ENCODE measurements around the gene GAREM2. TPM values are rescaled to one million over a fixed set of nuclear protein-coding genes. Genes with fewer than 3 reads are reported as not detected.
A peak's percentile ranks its signal among the peaks of the same experiment; 100 is the strongest.

Gene GAREM2
- total and polyA plus RNA-seq, 2 donors from 2014 or later = 1.2 to 3.2 TPM

DNA sequence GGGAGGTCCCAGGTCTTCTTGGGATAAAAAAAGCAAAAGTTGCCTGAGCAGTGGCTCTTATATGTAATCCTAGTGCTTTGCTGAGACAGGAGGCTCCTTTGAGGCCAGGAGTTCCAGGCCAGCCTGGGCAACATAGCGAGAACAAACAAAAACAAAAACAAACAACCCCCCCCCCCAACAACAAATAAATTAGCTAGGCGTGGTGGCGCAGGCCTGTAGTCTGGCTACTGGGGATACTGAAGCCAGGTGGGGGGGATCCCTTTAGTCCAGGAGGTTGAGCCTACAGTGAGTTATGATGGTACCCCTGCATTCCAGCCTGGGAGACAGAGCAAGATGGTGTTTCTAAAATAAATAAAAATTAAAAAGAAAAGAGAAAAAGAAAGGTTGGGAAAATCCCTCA is 5.4 kb downstream of the GAREM2 start:
- no peak overlapping the region for H3K9ac ChIP-seq (ENCODE audit: low read length in 3 of 3)
- no peaks in the 10 kb centered on the region for H3K36me3 ChIP-seq (ENCODE audit: control insufficient read depth in 2 of 3, insufficient read depth in 3 of 3, low read length in 3 of 3)
- no peak overlapping the region for H3K27ac ChIP-seq (ENCODE audit: low read depth in 2 of 2, low read length in 2 of 2)
- DNase-seq (no peak), FAIRE-seq (no peak)
- intact Hi-C loops (cut with DNase I) = no loop called here
- H3K9me3 ChIP-seq (ENCODE audit: control insufficient read depth in 2 of 3, insufficient read depth in 1 of 3, low read length in 3 of 3) = no peaks in the 10 kb centered on the region
- TF ChIP-seq, protein P1, sequence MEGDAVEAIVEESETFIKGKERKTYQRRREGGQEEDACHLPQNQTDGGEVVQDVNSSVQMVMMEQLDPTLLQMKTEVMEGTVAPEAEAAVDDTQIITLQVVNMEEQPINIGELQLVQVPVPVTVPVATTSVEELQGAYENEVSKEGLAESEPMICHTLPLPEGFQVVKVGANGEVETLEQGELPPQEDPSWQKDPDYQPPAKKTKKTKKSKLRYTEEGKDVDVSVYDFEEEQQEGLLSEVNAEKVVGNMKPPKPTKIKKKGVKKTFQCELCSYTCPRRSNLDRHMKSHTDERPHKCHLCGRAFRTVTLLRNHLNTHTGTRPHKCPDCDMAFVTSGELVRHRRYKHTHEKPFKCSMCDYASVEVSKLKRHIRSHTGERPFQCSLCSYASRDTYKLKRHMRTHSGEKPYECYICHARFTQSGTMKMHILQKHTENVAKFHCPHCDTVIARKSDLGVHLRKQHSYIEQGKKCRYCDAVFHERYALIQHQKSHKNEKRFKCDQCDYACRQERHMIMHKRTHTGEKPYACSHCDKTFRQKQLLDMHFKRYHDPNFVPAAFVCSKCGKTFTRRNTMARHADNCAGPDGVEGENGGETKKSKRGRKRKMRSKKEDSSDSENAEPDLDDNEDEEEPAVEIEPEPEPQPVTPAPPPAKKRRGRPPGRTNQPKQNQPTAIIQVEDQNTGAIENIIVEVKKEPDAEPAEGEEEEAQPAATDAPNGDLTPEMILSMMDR (IDR thresholded peaks at IDR 0.05; ENCODE audit: borderline replicate concordance, extremely low read depth, insufficient read depth) = no peak
- no peak overlapping the region for H3K4me3 ChIP-seq (ENCODE audit: low read length in 3 of 3)
- H3K4me1 ChIP-seq (ENCODE audit: control insufficient read depth in 2 of 3, insufficient read depth in 2 of 3, low read depth in 1 of 3, low read length in 3 of 3) = peaks cover 0 to 4% (median 0%) of the 10 kb centered on the region in 3 donors
- peaks cover 3% of the 10 kb centered on the region for H3K27me3 ChIP-seq (ENCODE audit: control insufficient read depth, insufficient read depth, low read length)

DNA sequence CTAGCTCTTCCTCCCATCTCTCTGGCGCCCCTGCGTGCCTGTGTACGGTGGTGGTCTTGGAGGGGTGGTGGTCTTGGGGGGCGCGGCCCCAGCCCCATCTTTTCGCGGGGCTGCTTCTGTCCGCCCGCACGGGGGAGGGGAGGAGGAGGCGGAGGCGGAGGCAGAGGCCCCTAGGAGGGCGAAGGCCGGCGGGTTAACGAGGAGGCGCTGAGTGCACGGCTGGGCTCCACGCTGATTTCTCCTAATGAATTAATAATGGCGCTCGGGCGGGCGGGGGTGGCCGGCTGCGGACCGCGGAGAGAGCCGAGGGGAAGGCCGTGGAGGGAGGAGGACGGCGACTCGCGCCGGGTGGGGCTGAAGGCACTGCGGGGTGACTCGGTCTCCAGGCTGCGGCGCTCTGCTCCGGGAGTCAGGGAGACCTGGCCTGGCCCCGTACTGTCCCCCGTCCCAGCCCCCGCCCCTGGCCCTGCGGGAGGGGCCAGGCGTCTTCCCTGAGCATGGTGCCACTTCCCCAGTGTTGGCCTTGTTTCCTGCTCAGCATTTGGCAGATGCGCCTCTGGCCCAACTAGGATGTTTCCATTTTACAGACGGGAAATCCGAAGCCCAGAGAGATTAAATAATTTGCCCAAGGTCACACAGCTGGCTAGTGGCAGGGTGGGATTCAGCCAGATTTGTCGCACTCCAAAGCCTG is 6.0 kb downstream of the GAREM2 start:
- Histone ChIP-seq H3K9ac (ENCODE audit: low read length in 3 of 3) (no peak overlapping the region), H3K36me3 (ENCODE audit: control insufficient read depth in 2 of 3, insufficient read depth in 3 of 3, low read length in 3 of 3) (no peaks in the 10 kb centered on the region), H3K27me3 (ENCODE audit: control insufficient read depth, insufficient read depth, low read length) (peaks cover 3% of the 10 kb centered on the region), H3K27ac (ENCODE audit: low read depth in 2 of 2, low read length in 2 of 2) (no peak overlapping the region), H3K4me3 (ENCODE audit: low read length in 3 of 3) (peak overlapping the region; percentile 20 to 46 (median 39)), H3K9me3 (ENCODE audit: control insufficient read depth in 2 of 3, insufficient read depth in 1 of 3, low read length in 3 of 3) (no peaks in the 10 kb centered on the region), H3K4me1 (ENCODE audit: control insufficient read depth in 2 of 3, insufficient read depth in 2 of 3, low read depth in 1 of 3, low read length in 3 of 3) (peaks cover 0 to 4% (median 0%) of the 10 kb centered on the region in 3 donors)
- TF ChIP-seq, protein P1 (IDR thresholded peaks at IDR 0.05; ENCODE audit: borderline replicate concordance, extremely low read depth, insufficient read depth) = no peak
- FAIRE-seq (no peak), DNase-seq (peak in 4 of 5 donors; percentile 57 to 85 (median 80))
- intact Hi-C loops (cut with DNase I) = no loop called here

DNA sequence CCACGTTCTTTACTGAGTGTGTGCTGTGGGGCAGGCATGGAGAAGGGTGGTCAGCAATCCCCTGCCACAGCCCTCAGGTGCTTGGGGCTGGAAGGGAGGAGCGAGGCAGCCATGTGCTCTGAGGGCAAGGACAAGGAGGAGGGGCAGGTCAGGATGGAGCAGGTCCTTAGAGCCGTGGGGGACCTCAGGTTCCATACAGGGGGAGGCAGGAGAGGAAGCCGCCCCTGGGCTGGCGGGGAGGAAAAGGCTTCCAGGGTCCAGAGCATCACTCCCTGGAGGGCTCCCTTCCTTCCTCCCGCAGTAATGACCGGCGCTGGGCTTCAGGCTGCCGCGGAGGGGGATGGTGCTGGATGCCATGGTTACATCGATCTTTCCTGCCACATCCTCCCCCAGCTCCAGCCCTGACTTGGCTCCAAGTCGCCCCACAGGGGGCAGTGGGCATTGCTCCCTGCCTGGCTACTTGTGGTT is 6.6 kb downstream of the GAREM2 start:
- H3K9ac ChIP-seq (ENCODE audit: low read length in 3 of 3) = no peak overlapping the region
- intact Hi-C loops (cut with DNase I) = no loop called here

More for the DNA sequence above, 6.6 kb downstream of the GAREM2 start:
- Histone ChIP-seq H3K9me3 (ENCODE audit: control insufficient read depth in 2 of 3, insufficient read depth in 1 of 3, low read length in 3 of 3) (no peaks in the 10 kb centered on the region), H3K4me1 (ENCODE audit: control insufficient read depth in 2 of 3, insufficient read depth in 2 of 3, low read depth in 1 of 3, low read length in 3 of 3) (peaks cover 0 to 6% (median 0%) of the 10 kb centered on the region in 3 donors), H3K27ac (ENCODE audit: low read depth in 2 of 2, low read length in 2 of 2) (no peak overlapping the region), H3K36me3 (ENCODE audit: control insufficient read depth in 2 of 3, insufficient read depth in 3 of 3, low read length in 3 of 3) (no peaks in the 10 kb centered on the region), H3K27me3 (ENCODE audit: control insufficient read depth, insufficient read depth, low read length) (peaks cover 2% of the 10 kb centered on the region), H3K4me3 (ENCODE audit: low read length in 3 of 3) (peak overlapping the region; percentile 20 to 46 (median 39))
- TF ChIP-seq, protein P1 (IDR thresholded peaks at IDR 0.05; ENCODE audit: borderline replicate concordance, extremely low read depth, insufficient read depth) = no peak
- FAIRE-seq (no peak), DNase-seq (no peak)

All from kidney (tissue), 14 donors.